HuH-7 (cell line): Measurements from ENCODE around the gene PDLIM7.

Experiments used
- DNase-seq: peaks from one replicate; pipeline ENCODE4 v3.0.0; 2011; ENCODE audit warnings: low spot score

PDLIM7 gene

GRCh38 chr5:177472460-177473442 is 24.7 kb downstream of the PDLIM7 start:
- DNase-seq: peak; percentile 76

- no peak for DNase-seq
These were observed 25.6 kb downstream of the PDLIM7 start for GRCh38 chr5:177471610-177472356.

- DNase-seq: no peak
These were observed 26.5 kb downstream of the PDLIM7 start for GRCh38 chr5:177470759-177471536.

- no peak for DNase-seq
These were observed 27.5 kb downstream of the PDLIM7 start for GRCh38 chr5:177469750-177470525.

GRCh38 chr5:177468685-177469628 is 28.4 kb downstream of the PDLIM7 start:
- DNase-seq: no peak

GRCh38 chr5:177468329-177468684 is 29.1 kb downstream of the PDLIM7 start:
- no peak for DNase-seq

- no peak for DNase-seq
These were observed 30.0 kb downstream of the PDLIM7 start for GRCh38 chr5:177467436-177467835.

- DNase-seq: no peak
These were observed 30.5 kb downstream of the PDLIM7 start for GRCh38 chr5:177466861-177467260.

- no peak for DNase-seq
These were observed 32.4 kb downstream of the PDLIM7 start for GRCh38 chr5:177465044-177465443.

- DNase-seq: no peak
These were observed 35.3 kb downstream of the PDLIM7 start for GRCh38 chr5:177462021-177462670.

- no peak for DNase-seq
These were observed 37.4 kb downstream of the PDLIM7 start for GRCh38 chr5:177459819-177460628.

- DNase-seq: no peak
These were observed 38.0 kb downstream of the PDLIM7 start for GRCh38 chr5:177459357-177459756.

GRCh38 chr5:177458912-177459350 is 38.5 kb downstream of the PDLIM7 start:
- no peak for DNase-seq

- no peak for DNase-seq
These were observed 39.3 kb downstream of the PDLIM7 start for GRCh38 chr5:177457852-177458681.

- DNase-seq: peak; percentile 98
These were observed 40.2 kb downstream of the PDLIM7 start for GRCh38 chr5:177456976-177457851.

GRCh38 chr5:177456591-177456964 is 40.8 kb downstream of the PDLIM7 start:
- DNase-seq: no peak
